ENCODE data around the gene RFX4.

RFX4 gene

GRCh38 chr12:106696681-106697417 lies 114.0 kb downstream of the RFX4 start:
- no peak for DNase-seq (ENCODE audit: low read depth)
- no peak overlapping the region for H3K4me3 ChIP-seq (ENCODE audit: low read length)
- TF ChIP-seq CTCF (IDR thresholded peaks at IDR 0.05; ENCODE audit: insufficient read depth, low read depth, low read length, missing control alignments) = no peak

- no peak overlapping the region for H3K4me3 ChIP-seq (ENCODE audit: low read length)
- DNase-seq (ENCODE audit: low read depth) = no peak
- TF ChIP-seq CTCF (IDR thresholded peaks at IDR 0.05; ENCODE audit: insufficient read depth, low read depth, low read length, missing control alignments) = no peak
Observed at GRCh38 chr12:106704081-106704480, 121.3 kb downstream of the RFX4 start.

GRCh38 chr12:106705971-106706370 lies 123.2 kb downstream of the RFX4 start:
- no peak for DNase-seq (ENCODE audit: low read depth)
- no peak overlapping the region for H3K4me3 ChIP-seq (ENCODE audit: low read length)
- TF ChIP-seq CTCF (IDR thresholded peaks at IDR 0.05; ENCODE audit: insufficient read depth, low read depth, low read length, missing control alignments) = no peak

- no peak for TF ChIP-seq CTCF (IDR thresholded peaks at IDR 0.05; ENCODE audit: insufficient read depth, low read depth, low read length, missing control alignments)
- H3K4me3 ChIP-seq (ENCODE audit: low read length) = no peak overlapping the region
- DNase-seq (ENCODE audit: low read depth) = no peak
Observed at GRCh38 chr12:106709068-106709511, 126.3 kb downstream of the RFX4 start.

GRCh38 chr12:106710143-106710893 lies 127.5 kb downstream of the RFX4 start:
- no peak for DNase-seq (ENCODE audit: low read depth)
- TF ChIP-seq CTCF (IDR thresholded peaks at IDR 0.05; ENCODE audit: insufficient read depth, low read depth, low read length, missing control alignments) = no peak
- no peak overlapping the region for H3K4me3 ChIP-seq (ENCODE audit: low read length)

GRCh38 chr12:106711316-106711715 lies 128.5 kb downstream of the RFX4 start:
- TF ChIP-seq CTCF (IDR thresholded peaks at IDR 0.05; ENCODE audit: insufficient read depth, low read depth, low read length, missing control alignments) = no peak
- no peak for DNase-seq (ENCODE audit: low read depth)
- no peak overlapping the region for H3K4me3 ChIP-seq (ENCODE audit: low read length)

All from epithelial cell of esophagus (primary cell).